Activated CD8-positive, alpha-beta T cell treated with anti-CD3 and anti-CD28 coated beads for 36 hours (primary cell): ENCODE results near the gene UGT1A8. TPM values are rescaled to one million over a fixed set of nuclear protein-coding genes. Genes with fewer than 3 reads are reported as not detected.

Experiments
- ATAC-seq: fragments of 200-7000 bp; cut with Tn5 transposase; one replicate; pipeline ENCODE4 v1.10.0; 2021; ENCODE audit warnings: mild to moderate bottlenecking, moderate library complexity
- CTCF ChIA-PET: fragments of 350-600 bp; sonication (Branson Sonifier 250); formaldehyde crosslinking; loops from one replicate; lab custom pipeline; 2021; ENCODE audit warnings: antibody characterized with exemption; lab: Charles Lee
- POLR2A ChIA-PET: fragments of 350-600 bp; sonication (Branson Sonifier 250); formaldehyde crosslinking; loops from one replicate; lab custom pipeline; 2021; ENCODE audit warnings: antibody characterized with exemption; lab: Charles Lee
- DNase-seq: peaks from one replicate; pipeline ENCODE4 v3.0.0-alpha.2; 2020
- H3K27ac Mint-ChIP-seq: one replicate; pipeline ENCODE4 v1.8.0; 2021; ENCODE audit warnings: mild to moderate bottlenecking, mixed read lengths
- H3K27me3 Mint-ChIP-seq: one replicate; pipeline ENCODE4 v1.8.0; 2021; ENCODE audit warnings: mixed read lengths
- H3K36me3 Mint-ChIP-seq: one replicate; pipeline ENCODE4 v1.8.0; 2021; ENCODE audit warnings: low read depth, mixed read lengths
- H3K4me1 Mint-ChIP-seq: one replicate; pipeline ENCODE4 v1.8.0; 2021; ENCODE audit warnings: low read depth, mixed read lengths
- H3K4me3 Mint-ChIP-seq: one replicate; pipeline ENCODE4 v1.8.0; 2021; ENCODE audit warnings: mild to moderate bottlenecking, moderate library complexity, mixed read lengths
- H3K9me3 Mint-ChIP-seq: one replicate; pipeline ENCODE4 v1.8.0; 2021; ENCODE audit warnings: mixed read lengths
- intact Hi-C: fragments of 100-400 bp; cut with micrococcal nuclease; formaldehyde crosslinking; loops from one replicate; pipeline ENCODE4 v1.10.0; 2022
- total RNA-seq, 2 experiments: library from RNA; stranded (reverse); gene quantifications; one replicate each; pipeline ENCODE4 v1.2.3, GENCODE V29; 2021
- TF ChIP-seq, protein P1 (sequence below): fragments of 200-600 bp; IDR thresholded peaks from one replicate; pipeline ENCODE4 v1.8.0; 2022; ENCODE audit warnings: antibody characterized with exemption, mild to moderate bottlenecking

UGT1A8 gene
- total RNA-seq, 2 experiments from 2014 or later, result not detected

DNA sequence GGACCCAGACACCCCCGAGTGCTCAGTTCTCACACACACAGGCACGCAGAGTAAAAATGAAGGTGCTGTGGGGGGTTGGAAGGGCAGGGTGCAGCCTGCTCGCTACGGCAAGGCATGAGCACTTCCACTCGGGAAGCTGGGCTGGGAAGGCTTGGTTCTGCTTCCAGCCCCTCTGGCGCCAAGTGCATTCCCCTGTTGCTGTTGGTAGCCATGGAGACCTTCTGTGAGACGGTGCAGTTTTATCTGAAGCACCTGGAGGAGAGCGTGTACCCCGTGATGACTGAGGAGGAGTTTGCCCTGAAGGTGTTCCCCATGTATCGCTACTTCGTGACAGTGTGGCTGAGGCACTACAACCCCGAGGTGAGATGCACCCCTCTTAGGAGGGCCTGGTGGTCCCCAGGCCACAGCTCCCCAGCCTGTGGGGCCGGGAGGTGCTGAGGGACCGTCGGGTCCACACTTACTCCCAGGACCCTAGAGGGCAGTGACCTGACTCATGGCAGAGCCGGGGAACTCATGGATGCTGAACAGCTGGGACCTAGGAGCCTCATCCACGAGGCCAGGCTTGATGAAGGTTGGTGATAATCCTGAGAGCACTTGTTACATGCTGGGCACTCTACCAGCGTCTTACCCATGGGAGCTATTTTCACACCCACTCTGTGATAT lies 176.2 kb downstream of the UGT1A8 start:
- TF ChIP-seq, protein P1, sequence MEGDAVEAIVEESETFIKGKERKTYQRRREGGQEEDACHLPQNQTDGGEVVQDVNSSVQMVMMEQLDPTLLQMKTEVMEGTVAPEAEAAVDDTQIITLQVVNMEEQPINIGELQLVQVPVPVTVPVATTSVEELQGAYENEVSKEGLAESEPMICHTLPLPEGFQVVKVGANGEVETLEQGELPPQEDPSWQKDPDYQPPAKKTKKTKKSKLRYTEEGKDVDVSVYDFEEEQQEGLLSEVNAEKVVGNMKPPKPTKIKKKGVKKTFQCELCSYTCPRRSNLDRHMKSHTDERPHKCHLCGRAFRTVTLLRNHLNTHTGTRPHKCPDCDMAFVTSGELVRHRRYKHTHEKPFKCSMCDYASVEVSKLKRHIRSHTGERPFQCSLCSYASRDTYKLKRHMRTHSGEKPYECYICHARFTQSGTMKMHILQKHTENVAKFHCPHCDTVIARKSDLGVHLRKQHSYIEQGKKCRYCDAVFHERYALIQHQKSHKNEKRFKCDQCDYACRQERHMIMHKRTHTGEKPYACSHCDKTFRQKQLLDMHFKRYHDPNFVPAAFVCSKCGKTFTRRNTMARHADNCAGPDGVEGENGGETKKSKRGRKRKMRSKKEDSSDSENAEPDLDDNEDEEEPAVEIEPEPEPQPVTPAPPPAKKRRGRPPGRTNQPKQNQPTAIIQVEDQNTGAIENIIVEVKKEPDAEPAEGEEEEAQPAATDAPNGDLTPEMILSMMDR, result no peak
- CTCF ChIA-PET, result no interaction called here
- POLR2A ChIA-PET, result no interaction called here

DNA sequence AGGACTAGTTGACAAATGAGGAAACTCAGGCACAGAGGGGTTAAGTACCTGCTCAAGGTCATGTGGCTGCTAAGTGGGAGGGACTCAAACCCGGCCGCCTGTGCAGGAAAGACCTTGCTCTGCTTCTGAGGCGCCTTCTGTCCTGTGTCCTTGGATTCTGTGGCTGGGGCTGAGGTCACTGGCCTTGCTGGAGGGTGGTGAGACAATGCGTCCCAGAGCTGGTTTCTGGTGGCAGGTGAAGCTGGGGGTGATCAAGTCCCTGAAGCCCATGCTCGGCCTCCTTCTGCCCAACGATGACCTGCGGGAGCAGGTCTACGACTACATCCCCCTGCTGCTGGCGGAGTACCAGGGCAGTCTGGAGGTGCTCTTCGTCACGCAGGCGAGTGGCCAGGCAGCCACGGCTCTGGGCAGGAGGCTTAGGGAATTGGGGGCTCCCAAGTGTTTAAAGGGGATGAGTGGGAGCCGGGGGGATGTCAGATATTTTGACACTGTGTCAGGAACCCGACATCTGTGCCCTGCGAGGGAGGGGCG lies 176.8 kb downstream of the UGT1A8 start:
- intact Hi-C loops, result no loop called here
- ChIA-PET POLR2A (no interaction called here), CTCF (no interaction called here)
- Mint-ChIP-seq H3K9me3 (no peaks in the 10 kb centered on the region), H3K4me3 (no peak overlapping the region), H3K27ac (no peak overlapping the region), H3K36me3 (no peaks in the 10 kb centered on the region), H3K4me1 (no peaks in the 10 kb centered on the region), H3K27me3 (no peaks in the 10 kb centered on the region)
- DNase-seq (no peak), ATAC-seq (no peak)
- TF ChIP-seq, protein P1, result no peak

More for the DNA sequence above, 176.2 kb downstream of the UGT1A8 start:
- ATAC-seq (no peak), DNase-seq (no peak)
- H3K9me3 Mint-ChIP-seq, result no peaks in the 10 kb centered on the region
- intact Hi-C loops, result no loop called here
- no peaks in the 10 kb centered on the region for H3K4me1 Mint-ChIP-seq
- no peaks in the 10 kb centered on the region for H3K36me3 Mint-ChIP-seq
- no peaks in the 10 kb centered on the region for H3K27me3 Mint-ChIP-seq
- H3K4me3 Mint-ChIP-seq, result no peak overlapping the region
- no peak overlapping the region for H3K27ac Mint-ChIP-seq

DNA sequence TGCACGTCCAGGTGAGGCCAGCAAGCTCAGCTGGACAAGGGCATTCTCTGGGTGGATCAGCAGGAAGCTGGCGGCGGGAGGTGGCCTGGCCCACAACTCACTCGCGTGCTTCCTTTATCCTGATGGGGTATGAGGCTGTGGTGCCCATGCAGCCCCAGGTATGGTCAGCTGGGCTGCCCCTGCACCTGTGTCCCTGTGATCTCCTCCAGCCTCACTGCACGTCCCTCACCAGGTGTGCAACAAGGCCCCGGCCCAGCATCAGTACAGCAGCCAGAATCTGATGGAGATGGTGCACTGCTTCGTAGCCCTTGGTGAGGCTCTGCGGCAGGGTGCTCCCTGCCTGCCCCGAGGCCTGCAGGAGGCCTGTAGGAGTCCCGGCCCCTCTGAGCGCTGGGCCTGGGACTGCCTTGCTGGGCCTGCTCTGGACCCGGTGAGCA lies 178.3 kb downstream of the UGT1A8 start:
- no peaks in the 10 kb centered on the region for H3K27me3 Mint-ChIP-seq
- CTCF ChIA-PET, result interaction anchor here (1.7 kb wide), 1 partner anchor 9 kb away, joined by 5 read pairs; no protein-coding TSS in a partner anchor
- intact Hi-C loops, result no loop called here
- no peaks in the 10 kb centered on the region for H3K9me3 Mint-ChIP-seq
- ATAC-seq, result no peak
- no peak overlapping the region for H3K27ac Mint-ChIP-seq
- no peak overlapping the region for H3K4me3 Mint-ChIP-seq
- POLR2A ChIA-PET, result no interaction called here
- DNase-seq, result no peak
- no peaks in the 10 kb centered on the region for H3K36me3 Mint-ChIP-seq
- TF ChIP-seq, protein P1, result no peak
- H3K4me1 Mint-ChIP-seq, result no peaks in the 10 kb centered on the region

DNA sequence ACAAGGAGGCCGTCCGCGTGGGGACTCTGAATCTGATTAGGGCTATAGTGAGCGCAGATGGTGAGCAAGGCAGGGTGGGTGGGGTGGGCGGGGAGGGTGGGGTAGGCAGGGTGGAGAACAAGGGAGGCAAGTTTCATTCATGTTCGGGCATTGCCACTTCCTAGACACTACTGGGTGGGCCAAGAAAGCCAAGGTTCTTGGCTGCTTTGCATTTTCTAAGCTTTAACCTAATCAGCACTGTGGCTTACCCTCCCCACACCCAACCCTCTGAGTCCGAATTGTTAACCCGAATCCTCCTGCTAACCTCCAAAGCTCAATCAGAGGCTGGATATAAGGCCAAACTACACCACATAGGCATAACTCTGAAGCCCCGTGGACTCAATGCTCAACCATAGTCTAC lies 178.8 kb downstream of the UGT1A8 start:
- intact Hi-C loops, result no loop called here
- CTCF ChIA-PET, result interaction anchor here (1.7 kb wide), 1 partner anchor 9 kb away, joined by 5 read pairs; no protein-coding TSS in a partner anchor

More for the DNA sequence above, 178.8 kb downstream of the UGT1A8 start:
- TF ChIP-seq, protein P1, result no peak
- no peak for ATAC-seq
- H3K36me3 Mint-ChIP-seq, result no peaks in the 10 kb centered on the region
- POLR2A ChIA-PET, result no interaction called here
- peaks cover 2% of the 10 kb centered on the region for H3K4me1 Mint-ChIP-seq
- no peak overlapping the region for H3K4me3 Mint-ChIP-seq
- no peak overlapping the region for H3K27ac Mint-ChIP-seq
- H3K9me3 Mint-ChIP-seq, result no peaks in the 10 kb centered on the region
- H3K27me3 Mint-ChIP-seq, result no peaks in the 10 kb centered on the region
- no peak for DNase-seq
